ENCODE measurements around the gene TOX2. TPM values are rescaled to one million over a fixed set of nuclear protein-coding genes. Genes with fewer than 3 reads are reported as not detected.

The TOX2 gene
- total RNA-seq, 1 experiment from 2014 or later, result not detected

DNA sequence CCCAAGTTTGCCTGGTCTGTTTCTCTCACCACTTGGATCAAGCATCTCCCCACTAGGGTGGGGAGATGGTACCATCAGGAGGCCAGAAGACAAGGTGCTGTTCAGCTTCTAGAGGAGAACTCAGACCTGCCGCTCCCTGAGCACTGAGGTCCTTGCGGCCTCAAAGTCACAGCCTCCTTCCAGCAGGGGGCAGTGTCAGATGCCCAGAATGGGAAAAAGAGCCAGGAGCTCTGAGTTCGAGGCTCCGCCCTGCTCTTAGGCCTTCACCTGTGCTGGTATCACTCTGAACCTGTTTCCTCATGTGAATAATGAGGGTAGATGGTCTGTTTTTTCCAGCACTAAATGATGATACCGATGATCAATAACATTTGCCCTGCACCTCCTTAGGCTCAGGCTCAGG lies 68.7 kb downstream of the TOX2 start:
- H3K27me3 Mint-ChIP-seq (ENCODE audit: unreplicated experiment), result peaks cover 52% of the 10 kb centered on the region
- no TSS peak for BruUV-seq (replicated peaks)
- no peak overlapping the region for H3K27ac Mint-ChIP-seq (ENCODE audit: unreplicated experiment)
- TF ChIP-seq, protein P1, sequence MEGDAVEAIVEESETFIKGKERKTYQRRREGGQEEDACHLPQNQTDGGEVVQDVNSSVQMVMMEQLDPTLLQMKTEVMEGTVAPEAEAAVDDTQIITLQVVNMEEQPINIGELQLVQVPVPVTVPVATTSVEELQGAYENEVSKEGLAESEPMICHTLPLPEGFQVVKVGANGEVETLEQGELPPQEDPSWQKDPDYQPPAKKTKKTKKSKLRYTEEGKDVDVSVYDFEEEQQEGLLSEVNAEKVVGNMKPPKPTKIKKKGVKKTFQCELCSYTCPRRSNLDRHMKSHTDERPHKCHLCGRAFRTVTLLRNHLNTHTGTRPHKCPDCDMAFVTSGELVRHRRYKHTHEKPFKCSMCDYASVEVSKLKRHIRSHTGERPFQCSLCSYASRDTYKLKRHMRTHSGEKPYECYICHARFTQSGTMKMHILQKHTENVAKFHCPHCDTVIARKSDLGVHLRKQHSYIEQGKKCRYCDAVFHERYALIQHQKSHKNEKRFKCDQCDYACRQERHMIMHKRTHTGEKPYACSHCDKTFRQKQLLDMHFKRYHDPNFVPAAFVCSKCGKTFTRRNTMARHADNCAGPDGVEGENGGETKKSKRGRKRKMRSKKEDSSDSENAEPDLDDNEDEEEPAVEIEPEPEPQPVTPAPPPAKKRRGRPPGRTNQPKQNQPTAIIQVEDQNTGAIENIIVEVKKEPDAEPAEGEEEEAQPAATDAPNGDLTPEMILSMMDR (IDR thresholded peaks at IDR 0.05; ENCODE audit: unreplicated experiment), result peak; percentile 37
- no peak overlapping the region for H3K4me3 Mint-ChIP-seq (ENCODE audit: low read depth, unreplicated experiment)
- peaks cover 6% of the 10 kb centered on the region for H3K9me3 Mint-ChIP-seq (ENCODE audit: low read depth, unreplicated experiment)
- H3K4me1 Mint-ChIP-seq (ENCODE audit: low read depth, unreplicated experiment), result no peaks in the 10 kb centered on the region
- no peaks in the 10 kb centered on the region for H3K36me3 Mint-ChIP-seq (ENCODE audit: insufficient read depth, unreplicated experiment)
- peak; percentile 35 for DNase-seq
- CTCF ChIA-PET, result interaction anchor here (1.8 kb wide), 1 partner anchor 11 kb away, joined by 5 read pairs; no protein-coding TSS in a partner anchor
- intact Hi-C loops (cut with micrococcal nuclease; ENCODE audit: unreplicated experiment), result no loop called here

DNA sequence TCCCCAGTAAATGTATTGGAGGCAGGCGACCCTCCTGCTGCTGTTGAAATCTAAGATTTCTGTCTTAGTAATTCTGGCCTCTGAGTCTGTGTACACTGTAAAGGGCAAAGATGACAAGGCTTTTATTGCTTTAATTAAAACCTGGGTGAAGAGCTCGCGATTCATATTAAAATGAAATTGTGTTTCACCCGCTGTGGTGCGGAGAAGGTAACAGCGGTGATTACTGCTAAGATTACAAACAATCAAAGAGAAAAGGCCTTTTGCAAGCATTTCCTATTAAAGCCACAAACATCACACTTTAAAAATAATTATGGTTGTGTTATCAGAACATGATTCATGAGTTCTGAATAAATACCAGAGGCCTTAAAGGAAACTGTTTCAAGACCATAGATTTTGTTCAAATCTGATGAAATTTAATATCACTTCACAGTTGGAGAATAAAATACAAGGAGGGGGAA lies 69.3 kb downstream of the TOX2 start:
- CTCF ChIA-PET, result interaction anchor here (0.6 to 1.0 kb wide), 2 partner anchors 10 to 31 kb away, joined by 3 to 5 read pairs; no protein-coding TSS in a partner anchor
- intact Hi-C loops (cut with micrococcal nuclease; ENCODE audit: unreplicated experiment), result no loop called here
- Mint-ChIP-seq H3K36me3 (ENCODE audit: insufficient read depth, unreplicated experiment) (no peaks in the 10 kb centered on the region), H3K9me3 (ENCODE audit: low read depth, unreplicated experiment) (peaks cover 2% of the 10 kb centered on the region), H3K4me1 (ENCODE audit: low read depth, unreplicated experiment) (no peaks in the 10 kb centered on the region), H3K4me3 (ENCODE audit: low read depth, unreplicated experiment) (no peak overlapping the region), H3K27ac (ENCODE audit: unreplicated experiment) (no peak overlapping the region), H3K27me3 (ENCODE audit: unreplicated experiment) (peaks cover 46% of the 10 kb centered on the region)
- TF ChIP-seq, protein P1 (IDR thresholded peaks at IDR 0.05; ENCODE audit: unreplicated experiment), result no peak
- BruUV-seq (replicated peaks), result no TSS peak
- DNase-seq, result no peak

DNA sequence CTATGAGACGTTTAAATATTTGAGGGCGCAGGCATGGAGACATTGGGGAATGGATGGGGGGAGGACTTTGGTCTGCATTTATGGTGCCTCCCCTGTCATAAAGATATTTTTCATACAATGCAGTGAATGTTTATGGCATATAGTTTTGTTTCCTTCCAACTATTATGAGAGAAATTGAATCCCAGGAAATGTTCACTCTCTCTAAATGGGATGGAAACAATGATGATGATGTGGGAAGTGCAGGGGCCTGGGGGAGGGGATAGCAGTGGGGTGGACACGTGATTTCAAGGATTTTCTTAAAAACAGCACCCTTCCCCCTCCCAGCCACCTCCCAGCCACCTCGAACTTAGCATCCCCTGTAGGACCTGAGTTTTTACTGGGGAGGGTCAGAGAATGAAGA lies 69.9 kb downstream of the TOX2 start:
- Mint-ChIP-seq H3K9me3 (ENCODE audit: low read depth, unreplicated experiment) (no peaks in the 10 kb centered on the region), H3K27me3 (ENCODE audit: unreplicated experiment) (peaks cover 40% of the 10 kb centered on the region), H3K36me3 (ENCODE audit: insufficient read depth, unreplicated experiment) (no peaks in the 10 kb centered on the region), H3K4me3 (ENCODE audit: low read depth, unreplicated experiment) (no peak overlapping the region), H3K27ac (ENCODE audit: unreplicated experiment) (no peak overlapping the region), H3K4me1 (ENCODE audit: low read depth, unreplicated experiment) (no peaks in the 10 kb centered on the region)
- CTCF ChIA-PET, result interaction anchor here (0.6 to 1.0 kb wide), 3 partner anchors 10 to 72 kb away, joined by 3 to 5 read pairs (median 3); no protein-coding TSS in a partner anchor
- BruUV-seq (replicated peaks), result no TSS peak
- TF ChIP-seq, protein P1 (IDR thresholded peaks at IDR 0.05; ENCODE audit: unreplicated experiment), result no peak
- no peak for DNase-seq
- intact Hi-C loops (cut with micrococcal nuclease; ENCODE audit: unreplicated experiment), result no loop called here

DNA sequence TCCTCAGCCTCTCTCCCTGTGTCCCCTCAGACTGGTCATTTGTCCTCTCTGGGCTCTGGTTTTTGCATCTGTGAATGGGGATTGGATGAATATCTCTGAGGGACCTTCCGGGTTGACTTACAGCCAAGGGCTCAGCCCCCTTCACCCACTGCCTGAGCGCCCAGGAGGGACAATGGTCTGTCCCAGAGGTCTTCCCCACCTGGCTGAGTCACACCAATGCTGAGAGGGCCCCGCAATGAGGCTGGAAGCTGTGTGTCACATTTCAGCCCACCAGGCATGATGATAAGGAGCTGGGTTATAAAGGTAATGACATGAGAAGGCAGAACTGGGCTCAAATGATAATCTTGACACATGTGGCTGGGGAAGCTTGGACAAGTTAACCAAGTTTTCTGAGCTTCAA lies 70.5 kb downstream of the TOX2 start:
- no peaks in the 10 kb centered on the region for H3K9me3 Mint-ChIP-seq (ENCODE audit: low read depth, unreplicated experiment)
- no peak overlapping the region for H3K4me3 Mint-ChIP-seq (ENCODE audit: low read depth, unreplicated experiment)
- no TSS peak for BruUV-seq (replicated peaks)
- peaks cover 34% of the 10 kb centered on the region for H3K27me3 Mint-ChIP-seq (ENCODE audit: unreplicated experiment)
- no peak overlapping the region for H3K27ac Mint-ChIP-seq (ENCODE audit: unreplicated experiment)
- CTCF ChIA-PET, result interaction anchor here (0.9 kb wide), 1 partner anchor 71 kb away, joined by 3 read pairs; no protein-coding TSS in a partner anchor
- no peaks in the 10 kb centered on the region for H3K36me3 Mint-ChIP-seq (ENCODE audit: insufficient read depth, unreplicated experiment)
- no peak for DNase-seq
- TF ChIP-seq, protein P1 (IDR thresholded peaks at IDR 0.05; ENCODE audit: unreplicated experiment), result no peak
- no peaks in the 10 kb centered on the region for H3K4me1 Mint-ChIP-seq (ENCODE audit: low read depth, unreplicated experiment)
- intact Hi-C loops (cut with micrococcal nuclease; ENCODE audit: unreplicated experiment), result no loop called here
